Adipose tissue (tissue), 3 donors: ENCODE results near the gene GJA4. TPM values are rescaled to one million over a fixed set of nuclear protein-coding genes. Genes with fewer than 3 reads are reported as not detected.
"Not testable (repeated sequence)": the region's sequence is repeated elsewhere in the genome, so short reads cannot be mapped to it uniquely, and the experiment has no call there.

Experiments
- H3K27ac ChIP-seq: one replicate; pipeline ENCODE4 v1.5.1; 2013; ENCODE audit warnings: low read depth, low read length
- WGBS, 3 donors: extraction: QIAGEN DNeasy Blood & Tissue Kit; methylation state at CpG; one replicate each; pipeline ENCODE4 v1.1.7; 2013; 5-methylcytosine and 5-hydroxymethylcytosine counted together
- polyA plus RNA-seq, 3 donors: library from polyadenylated mRNA; stranded (reverse); fragments of 200-250 nt; gene quantifications; one replicate each; pipeline ENCODE4 v1.2.3, GENCODE V29; 2013
- donor health status: healthy with polysubstance abuse.
- donor health status: Bipolar disorder and iron deficiency.
- donor health status: healthy.

Gene GJA4
- polyA plus RNA-seq, 3 donors: 5.9 to 68.1 (median 19.5) TPM

DNA sequence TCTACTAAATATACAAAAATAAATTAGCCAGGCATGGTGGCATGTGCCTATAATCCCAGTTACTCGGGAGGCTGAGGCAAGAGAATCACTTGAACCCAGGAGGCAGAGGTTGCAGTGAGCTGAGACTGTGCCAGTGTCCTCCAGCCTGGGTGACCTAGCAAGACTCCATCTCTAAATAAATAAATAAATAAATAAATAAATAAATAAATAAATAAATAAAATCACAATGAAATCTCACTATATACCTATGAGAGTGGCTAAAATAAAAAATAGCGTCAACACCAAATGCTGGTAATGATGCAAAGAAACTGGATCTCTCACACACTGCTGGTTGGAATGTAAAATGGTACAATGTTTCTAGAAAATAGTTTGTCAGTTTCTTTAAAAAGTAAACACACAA is 26.1 kb downstream of the GJA4 start:
- not testable (repeated sequence) for H3K27ac ChIP-seq
- 93 to 99% (median 95%) methylated on average over 2 of the region's 2 CpGs for WGBS, 3 donors

DNA sequence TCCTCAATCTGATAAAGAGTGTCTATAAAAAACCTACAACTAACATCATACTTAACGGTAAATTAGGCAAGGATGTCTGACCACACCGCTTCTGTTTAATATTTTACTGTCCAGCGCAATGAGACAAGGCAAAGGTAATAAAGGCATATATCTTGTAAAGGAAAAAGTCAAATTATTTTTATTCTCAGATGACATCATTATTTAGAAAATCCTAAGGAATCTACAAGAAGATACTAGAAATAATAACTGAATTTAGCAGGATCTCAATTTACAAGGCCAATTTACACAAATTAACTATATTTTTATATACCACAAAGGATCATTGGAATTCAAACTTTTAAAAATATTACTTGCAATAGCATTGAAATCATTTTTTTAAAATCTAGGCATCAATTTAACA is 29.4 kb downstream of the GJA4 start:
- no peak overlapping the region for H3K27ac ChIP-seq
- WGBS, 3 donors: 63 to 79% (median 69%) methylated on average over 3 of the region's 3 CpGs

DNA sequence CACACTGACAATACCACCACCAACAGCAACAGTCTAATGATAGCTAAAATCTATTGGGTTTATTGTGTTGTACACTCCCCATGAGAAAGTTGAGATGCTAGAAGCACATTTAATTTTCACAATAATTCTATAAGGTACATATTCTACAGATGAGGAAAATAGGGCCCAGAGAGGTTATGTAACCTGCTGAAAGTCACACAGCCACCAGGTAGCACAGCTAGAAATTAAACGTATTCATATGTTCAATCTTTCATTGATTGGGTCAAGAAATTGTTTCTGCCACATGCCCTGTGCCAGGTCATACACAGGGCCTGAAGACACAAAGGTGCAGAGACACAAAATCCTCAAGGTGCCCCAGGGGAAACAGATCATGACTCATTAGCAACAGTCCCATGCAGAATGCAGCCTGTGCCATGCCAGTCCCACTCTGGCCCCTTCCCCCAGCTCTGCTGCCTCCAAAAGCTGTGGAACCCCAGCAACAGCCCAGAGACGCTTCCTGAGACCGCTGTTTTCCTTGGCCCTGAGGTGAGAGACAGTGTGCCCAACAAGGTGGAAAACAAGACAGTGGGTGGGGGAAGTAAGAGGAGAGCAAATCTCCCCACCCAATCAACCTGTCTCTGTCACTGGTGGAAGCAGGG is 32.1 kb downstream of the GJA4 start:
- 24 to 94% (median 86%) methylated on average over 3 of the region's 3 CpGs for WGBS, 3 donors
- no peak overlapping the region for H3K27ac ChIP-seq

DNA sequence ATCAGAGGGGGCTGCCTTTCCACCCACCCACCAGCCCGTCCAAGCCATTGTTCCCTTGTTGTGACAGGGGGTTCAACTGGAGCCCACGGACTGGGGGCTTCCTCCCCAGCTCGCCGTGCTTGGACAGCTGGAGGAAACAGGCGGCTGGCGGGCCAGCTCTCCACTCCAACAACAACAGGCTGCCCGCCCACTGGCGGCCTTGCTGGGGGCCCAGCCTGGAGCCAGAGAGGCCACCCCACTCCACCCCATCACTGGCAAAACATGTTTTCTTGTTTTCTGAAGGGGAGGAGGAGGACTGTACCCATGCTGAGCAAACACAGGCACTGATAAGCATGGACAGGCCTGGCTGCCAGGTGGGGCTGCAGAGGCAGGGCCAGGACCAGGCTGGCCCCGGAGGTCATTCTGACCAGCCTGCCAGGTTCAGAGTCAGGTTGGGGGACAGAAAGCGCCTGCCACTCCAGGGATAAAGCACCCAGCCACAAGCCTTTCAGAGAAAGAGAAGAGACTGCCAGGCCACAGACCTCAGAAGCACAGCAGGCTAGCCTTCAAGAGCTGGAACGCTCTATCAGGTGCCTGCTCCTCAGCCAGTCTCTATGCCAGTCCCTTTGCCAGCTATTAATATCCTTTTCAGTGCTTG is 32.8 kb downstream of the GJA4 start:
- no peak overlapping the region for H3K27ac ChIP-seq
- 18 to 63% (median 62%) methylated on average over 11 of the region's 11 CpGs for WGBS, 3 donors

DNA sequence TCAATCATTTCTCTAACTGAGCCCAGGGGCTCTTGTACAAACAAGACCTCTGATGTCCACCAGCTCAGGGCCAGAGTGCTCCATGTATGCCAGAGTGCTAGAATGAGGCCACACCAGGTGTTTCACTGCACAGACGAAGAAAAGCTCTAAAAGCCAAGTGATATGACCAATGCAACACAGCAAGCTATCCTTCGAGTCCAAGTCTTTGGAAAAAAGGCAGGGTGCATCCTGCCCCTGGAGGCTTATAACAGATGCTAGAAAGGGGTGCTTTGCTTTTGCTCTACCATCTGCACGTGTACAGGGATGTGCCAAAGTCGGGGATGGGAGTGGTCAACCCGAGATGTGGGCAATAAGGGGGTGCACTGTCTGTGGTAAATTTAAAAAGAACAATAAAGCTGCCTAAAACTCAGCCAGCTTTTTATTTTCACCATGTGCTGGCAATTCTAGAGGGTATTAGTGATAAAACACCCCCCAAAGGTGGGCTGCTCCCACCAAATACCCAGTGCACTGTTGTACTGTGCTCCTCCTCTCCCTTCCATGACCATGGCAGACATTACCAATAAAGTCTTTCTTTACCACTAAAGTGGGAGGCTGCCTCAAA is 34.6 kb downstream of the GJA4 start:
- WGBS, 3 donors: 70 to 88% (median 86%) methylated on average over 5 of the region's 5 CpGs
- H3K27ac ChIP-seq: no peak overlapping the region

DNA sequence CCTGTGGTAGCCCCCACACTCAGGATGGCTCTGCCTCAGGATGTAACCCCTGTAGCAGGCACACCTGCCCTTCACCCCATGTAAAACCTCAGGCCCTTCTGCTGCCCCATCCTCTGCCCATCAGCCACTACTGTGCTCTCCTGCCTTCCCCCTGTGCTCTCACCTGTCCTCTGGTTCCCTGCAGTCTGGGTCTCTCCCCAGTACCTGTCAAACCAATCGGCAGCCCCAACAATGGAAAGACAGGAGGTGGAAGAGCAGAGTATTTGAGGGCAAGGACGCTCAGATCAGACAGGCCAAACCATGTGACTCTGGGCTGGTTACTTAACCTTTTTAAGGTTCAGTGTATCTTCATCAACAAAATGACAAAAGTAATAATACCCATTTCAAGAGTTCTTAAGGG is 35.8 kb downstream of the GJA4 start:
- no peak overlapping the region for H3K27ac ChIP-seq
- WGBS, 3 donors: 38 to 81% (median 77%) methylated on average over 2 of the region's 2 CpGs

DNA sequence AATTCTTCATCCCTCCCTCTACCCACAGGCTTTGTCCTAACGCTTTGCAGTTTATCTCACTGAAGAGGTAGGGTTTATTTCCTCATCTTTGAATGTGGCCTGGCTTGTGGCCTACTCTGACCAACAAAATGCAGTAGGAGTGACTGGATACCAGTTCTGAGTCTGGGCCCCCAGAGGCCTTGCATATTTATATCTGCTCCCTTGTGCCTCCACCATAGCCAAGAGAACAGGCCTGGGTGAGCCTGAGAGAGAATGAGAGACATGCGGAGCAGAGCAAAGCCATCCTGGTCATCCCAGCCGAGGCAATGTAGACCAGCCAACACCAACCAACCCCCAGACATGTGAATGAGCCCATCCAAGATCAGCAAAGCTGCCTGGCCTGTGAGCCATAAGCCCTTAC is 36.5 kb downstream of the GJA4 start:
- 74 to 84% (median 76%) methylated on average over 3 of the region's 3 CpGs for WGBS, 3 donors
- no peak overlapping the region for H3K27ac ChIP-seq

DNA sequence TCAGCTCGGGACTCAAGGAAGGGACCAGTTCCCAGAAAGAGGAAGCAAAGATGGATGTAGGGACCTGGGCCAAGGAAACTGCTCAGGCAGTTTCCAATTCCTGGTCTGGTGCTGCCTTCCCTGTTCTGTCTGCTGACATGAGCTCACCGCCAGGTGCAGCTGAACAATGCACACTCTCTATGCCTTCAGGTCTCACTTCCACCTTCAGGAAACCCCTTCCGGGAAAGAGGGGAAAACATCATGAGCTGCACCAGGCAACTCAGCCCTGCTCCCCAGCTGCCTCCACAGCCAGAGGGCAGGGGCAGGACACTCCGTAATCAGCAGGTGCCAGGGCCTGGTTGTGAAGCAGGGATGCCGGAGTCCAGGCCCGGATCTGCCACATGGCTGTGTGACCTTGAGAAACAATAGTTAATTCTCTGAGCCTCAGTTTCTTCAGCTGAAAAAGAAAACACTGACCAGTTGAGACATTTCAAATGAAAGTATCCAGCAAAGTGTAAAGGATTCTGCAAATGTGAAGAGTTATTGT is 39.0 kb downstream of the GJA4 start:
- no peak overlapping the region for H3K27ac ChIP-seq
- WGBS, 3 donors: 66 to 81% (median 80%) methylated on average over 6 of the region's 6 CpGs

DNA sequence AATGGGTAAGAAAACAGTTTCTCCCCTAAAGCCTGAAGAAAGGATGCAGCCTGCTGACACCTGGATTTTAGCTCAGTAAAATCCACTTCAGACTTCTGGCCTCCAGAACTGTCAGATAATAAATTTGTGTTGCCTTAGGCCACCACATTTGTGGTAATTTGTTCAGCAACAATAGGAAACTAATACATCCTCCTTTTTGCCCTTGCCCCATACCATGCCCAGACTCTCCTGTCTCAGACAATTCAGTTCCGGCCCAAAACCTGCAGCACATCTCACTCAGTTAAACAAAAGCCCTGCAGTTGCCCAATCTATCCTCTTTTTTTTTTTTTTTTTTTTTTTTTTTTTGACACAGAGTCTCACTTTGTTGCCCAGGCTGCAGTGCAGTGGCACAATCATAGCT is 40.9 kb downstream of the GJA4 start:
- 60 to 93% (median 73%) methylated on average over 1 of the region's 1 CpG for whole genome bisulfite sequencing, 3 donors
- H3K27ac ChIP-seq: no peak overlapping the region

DNA sequence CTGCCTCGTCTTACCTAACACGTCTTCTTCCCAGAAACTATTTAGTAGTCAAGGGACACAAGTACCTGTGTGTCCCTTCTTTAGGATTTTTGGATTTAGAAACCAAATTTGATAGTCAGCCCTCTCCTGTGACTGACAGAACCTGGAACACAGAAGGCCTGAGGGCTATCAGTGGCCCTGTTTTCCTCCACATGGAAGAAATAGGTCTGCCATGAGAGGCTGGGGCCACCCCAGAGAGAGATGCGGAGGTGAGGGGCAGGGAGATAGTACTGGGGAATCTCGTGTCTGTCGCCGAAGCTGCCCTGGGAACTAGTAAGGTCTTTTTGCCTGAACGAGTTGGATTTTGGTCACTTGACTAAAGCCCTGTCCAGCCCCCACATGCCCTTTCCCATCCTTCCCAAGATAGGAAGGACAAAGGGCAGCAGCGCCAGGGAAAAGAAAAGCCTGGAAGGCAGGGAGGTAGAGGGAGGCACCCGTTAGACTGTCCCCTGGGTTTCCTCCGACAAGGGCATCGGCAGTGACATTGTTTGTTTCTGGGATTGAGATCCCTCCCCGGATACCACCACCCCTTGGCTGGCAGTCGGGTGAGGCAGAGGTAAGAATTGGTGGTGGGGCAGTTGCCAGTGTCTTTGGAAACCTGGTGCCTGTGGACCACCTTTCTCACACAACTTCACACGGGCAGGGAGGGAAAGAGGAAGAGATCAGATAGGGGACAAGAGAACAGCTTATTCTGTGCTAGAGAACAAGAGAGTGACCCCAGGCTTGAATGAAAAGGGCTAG is 46.9 kb downstream of the GJA4 start:
- WGBS, 3 donors: 74 to 82% (median 76%) methylated on average over 14 of the region's 14 CpGs
- no peak overlapping the region for H3K27ac ChIP-seq

DNA sequence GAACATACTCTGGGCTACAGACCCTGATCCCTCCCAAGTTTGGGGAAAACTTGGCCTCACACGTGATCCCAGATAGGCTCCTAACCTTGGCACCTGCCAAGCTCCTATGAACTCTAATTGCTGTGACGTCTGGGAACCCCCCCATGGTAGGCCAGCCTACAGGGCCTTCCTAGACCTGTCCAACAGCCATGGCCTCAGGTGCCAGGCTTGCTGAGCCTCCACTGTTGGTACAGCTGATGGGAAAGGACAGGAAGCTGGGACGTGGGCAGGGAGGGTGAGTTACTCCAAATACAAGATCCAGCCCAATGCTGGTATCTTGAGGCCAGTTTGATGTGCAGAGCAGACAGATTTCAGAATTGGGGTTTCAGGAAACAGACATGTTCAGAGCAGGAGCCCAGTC is 47.6 kb downstream of the GJA4 start:
- 85 to 94% (median 88%) methylated on average over 3 of the region's 3 CpGs for WGBS, 3 donors
- no peak overlapping the region for H3K27ac ChIP-seq

DNA sequence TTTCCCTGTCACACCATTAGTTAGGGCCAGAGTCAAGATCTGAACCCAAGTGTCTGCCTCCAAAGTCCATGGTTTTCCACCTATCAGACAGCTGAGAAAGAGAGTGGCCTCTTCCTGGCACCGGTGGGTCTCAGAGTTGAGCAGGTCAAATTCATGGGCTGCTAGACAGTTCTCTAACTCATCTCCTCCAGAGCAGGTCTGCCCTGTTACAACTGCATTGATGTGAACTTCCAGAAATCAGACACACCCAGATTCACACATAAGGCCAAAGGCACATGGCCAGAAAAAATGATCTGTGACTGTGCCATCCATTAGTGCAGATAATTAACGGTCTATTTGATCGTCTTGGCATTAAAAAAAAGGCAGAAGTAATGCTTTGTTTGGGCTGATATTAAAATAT is 49.3 kb downstream of the GJA4 start:
- no peak overlapping the region for H3K27ac ChIP-seq
- 46 to 58% (median 50%) methylated on average over 3 of the region's 3 CpGs for WGBS, 3 donors

DNA sequence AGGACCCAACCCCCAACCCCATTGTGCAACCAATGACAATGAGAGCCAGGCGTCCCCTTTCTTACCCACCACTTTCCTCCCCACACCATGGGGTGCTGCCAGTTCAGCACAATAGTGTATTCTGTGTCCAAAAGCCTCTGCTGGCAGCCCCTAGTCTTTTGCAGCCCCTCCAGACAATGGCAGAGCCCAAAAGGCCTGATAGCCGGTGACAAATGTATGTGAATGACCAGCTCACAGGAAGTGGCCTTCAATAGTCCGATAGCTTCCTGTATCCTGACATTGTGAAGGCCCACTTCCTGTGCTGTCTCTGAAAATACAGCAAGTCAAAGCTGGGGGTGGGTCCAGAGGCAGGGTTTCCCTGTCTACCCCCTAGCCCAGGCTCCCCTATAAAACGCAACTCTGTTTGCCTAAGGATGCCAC is 50.2 kb downstream of the GJA4 start:
- 49 to 68% (median 59%) methylated on average over 4 of the region's 4 CpGs for WGBS, 3 donors
- no peak overlapping the region for H3K27ac ChIP-seq

DNA sequence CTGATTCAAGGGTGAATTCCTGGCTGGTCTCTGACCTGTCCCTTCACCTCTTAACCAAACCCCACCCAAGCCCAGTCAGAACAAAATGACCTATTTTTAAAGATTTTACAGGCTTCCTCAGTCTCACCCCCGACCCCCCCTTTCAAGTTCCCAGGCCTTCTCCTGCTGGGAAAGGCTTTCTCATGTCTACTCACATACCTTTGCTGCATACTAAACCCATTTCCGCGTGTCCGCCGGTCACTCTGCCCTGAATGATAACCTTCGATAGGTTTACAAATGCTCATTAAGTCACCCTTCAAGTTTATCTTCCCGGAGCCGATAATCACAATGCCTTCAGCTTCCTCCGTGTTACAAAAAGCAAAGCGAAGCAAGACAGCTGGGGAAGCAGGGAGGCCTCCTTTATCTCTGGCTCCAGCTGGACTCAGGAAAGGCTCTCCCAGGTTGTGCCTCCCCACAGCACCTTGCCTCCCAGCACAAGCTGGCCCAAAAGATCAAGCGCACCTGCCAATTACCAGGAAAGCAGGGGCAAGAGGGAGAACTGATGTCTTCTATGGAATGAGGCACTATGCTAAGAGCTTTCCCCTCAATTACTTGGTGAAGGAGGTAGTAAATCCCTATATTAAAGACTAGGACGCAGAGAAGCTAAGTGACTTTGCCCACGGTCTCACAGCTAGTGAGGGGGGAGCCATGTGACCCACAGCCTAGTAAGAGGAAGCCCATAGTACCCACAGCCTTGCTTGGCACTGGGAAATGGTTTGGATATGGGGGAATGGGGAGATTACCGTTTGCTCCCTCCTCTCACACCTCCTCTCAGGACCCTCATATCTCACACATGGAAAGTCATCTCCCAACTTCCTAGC is 50.8 kb downstream of the GJA4 start:
- H3K27ac ChIP-seq: no peak overlapping the region
- 28 to 54% (median 52%) methylated on average over 14 of the region's 14 CpGs for WGBS, 3 donors

DNA sequence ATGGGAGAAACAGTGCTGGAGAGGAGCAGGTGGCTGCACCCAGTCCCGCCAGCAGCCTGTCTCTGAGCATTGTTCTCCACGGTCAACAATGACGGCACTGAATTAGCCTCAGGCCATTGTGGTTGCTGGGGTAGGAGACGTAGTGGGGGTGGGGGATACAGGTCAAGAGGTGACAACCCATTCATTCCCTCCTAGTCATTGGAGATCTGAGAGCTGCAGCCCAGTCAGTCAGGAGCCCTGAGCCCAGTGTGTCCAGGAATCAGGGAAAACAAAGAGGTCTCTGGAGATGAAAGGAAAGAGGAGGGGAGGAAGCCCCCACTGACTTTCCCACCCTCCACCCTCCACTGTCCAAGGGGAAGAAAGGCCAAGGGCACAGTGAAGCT is 51.4 kb downstream of the GJA4 start:
- H3K27ac ChIP-seq: no peak overlapping the region
- 60 to 75% (median 65%) methylated on average over 4 of the region's 4 CpGs for WGBS, 3 donors
